MCF 10A (cell line): ENCODE data around the gene ICAM5. TPM values are rescaled to one million over a fixed set of nuclear protein-coding genes. Genes with fewer than 3 reads are reported as not detected.

Experiments
- BruUV-seq: library from RNA; stranded (reverse); fragments of 400-500 nt; replicated peaks from 2 replicates; lab custom pipeline; 2021; lab: Mats Ljungman, UMichigan
- CTCF ChIA-PET: fragments of 300-600 bp; sonication (Branson Sonifier 250); formaldehyde crosslinking; extraction: SDS; loops from one replicate; lab custom pipeline; 2021; ENCODE audit warnings: antibody characterized with exemption, inconsistent platforms; lab: Yijun Ruan, JAX
- POLR2A ChIA-PET: fragments of 300-600, 350-650 bp; sonication (Branson Sonifier 250); formaldehyde crosslinking; extraction: SDS; loops from one replicate; lab custom pipeline; 2020; ENCODE audit warnings: antibody characterized with exemption, inconsistent platforms; lab: Yijun Ruan, JAX
- DNase-seq: peaks from one replicate; pipeline ENCODE4 v3.0.0-alpha.2; 2018; ENCODE audit not compliant: unreplicated experiment
- H3K27ac Mint-ChIP-seq: one replicate; pipeline ENCODE4 v1.8.0; 2022; ENCODE audit warnings: mild to moderate bottlenecking, low read depth, mixed read lengths; ENCODE audit not compliant: unreplicated experiment
- H3K27me3 Mint-ChIP-seq: one replicate; pipeline ENCODE4 v1.8.0; 2022; ENCODE audit warnings: mixed read lengths; ENCODE audit not compliant: insufficient read depth, unreplicated experiment
- H3K36me3 Mint-ChIP-seq: one replicate; pipeline ENCODE4 v1.8.0; 2022; ENCODE audit warnings: mild to moderate bottlenecking, moderate library complexity, mixed read lengths; ENCODE audit not compliant: insufficient read depth, unreplicated experiment
- H3K4me1 Mint-ChIP-seq: one replicate; pipeline ENCODE4 v1.8.0; 2022; ENCODE audit warnings: mixed read lengths; ENCODE audit not compliant: insufficient read depth, unreplicated experiment
- H3K4me3 Mint-ChIP-seq: one replicate; pipeline ENCODE4 v1.8.0; 2022; ENCODE audit warnings: mild to moderate bottlenecking, moderate library complexity, mixed read lengths; ENCODE audit not compliant: unreplicated experiment
- H3K9me3 Mint-ChIP-seq: one replicate; pipeline ENCODE4 v1.8.0; 2022; ENCODE audit warnings: mixed read lengths; ENCODE audit not compliant: unreplicated experiment
- intact Hi-C: fragments of 100-400 bp; cut with micrococcal nuclease; formaldehyde crosslinking; loops from 2 replicates; pipeline ENCODE4 v1.14.1; 2022
- total RNA-seq: library from RNA; stranded (reverse); gene quantifications from 2 replicates; pipeline ENCODE4 v1.2.3, GENCODE V29; 2022
- TF ChIP-seq, protein P1 (sequence below): fragments of 200-600 bp; IDR thresholded peaks from one replicate; pipeline ENCODE4 v1.8.0; 2022; ENCODE audit warnings: antibody characterized with exemption, mild to moderate bottlenecking; ENCODE audit not compliant: unreplicated experiment

The ICAM5 gene
- total RNA-seq, 1 experiment from 2014 or later: 7.7 TPM

GRCh38 chr19:10270616-10271394 is 18.9 kb upstream of the ICAM5 start, which contains the start of gene ICAM1:
Gene ICAM1 (plus strand): TSS chr19:10271120. CDS start chr19:10271160, 40 bp downstream.
- H3K27ac Mint-ChIP-seq: no peak within 1 kb of the TSS
- ChIA-PET CTCF (interaction anchor here (0.5 to 6.3 kb wide), 24 partner anchors 9 to 350 kb away, joined by 3 to 103 read pairs (median 4); partner anchors contain the start of genes FDX2, MRPL4 and TYK2), POLR2A (interaction anchor here (0.7 to 3.5 kb wide), 10 partner anchors 11 to 135 kb away, joined by 3 to 33 read pairs (median 5); partner anchors contain the start of genes CDC37, ICAM4, MRPL4 and RAVER1)
- intact Hi-C loops: no loop called here
- H3K4me1 Mint-ChIP-seq: no peaks in the 10 kb centered on the region
- BruUV-seq: no TSS peak
- TF ChIP-seq, protein P1, sequence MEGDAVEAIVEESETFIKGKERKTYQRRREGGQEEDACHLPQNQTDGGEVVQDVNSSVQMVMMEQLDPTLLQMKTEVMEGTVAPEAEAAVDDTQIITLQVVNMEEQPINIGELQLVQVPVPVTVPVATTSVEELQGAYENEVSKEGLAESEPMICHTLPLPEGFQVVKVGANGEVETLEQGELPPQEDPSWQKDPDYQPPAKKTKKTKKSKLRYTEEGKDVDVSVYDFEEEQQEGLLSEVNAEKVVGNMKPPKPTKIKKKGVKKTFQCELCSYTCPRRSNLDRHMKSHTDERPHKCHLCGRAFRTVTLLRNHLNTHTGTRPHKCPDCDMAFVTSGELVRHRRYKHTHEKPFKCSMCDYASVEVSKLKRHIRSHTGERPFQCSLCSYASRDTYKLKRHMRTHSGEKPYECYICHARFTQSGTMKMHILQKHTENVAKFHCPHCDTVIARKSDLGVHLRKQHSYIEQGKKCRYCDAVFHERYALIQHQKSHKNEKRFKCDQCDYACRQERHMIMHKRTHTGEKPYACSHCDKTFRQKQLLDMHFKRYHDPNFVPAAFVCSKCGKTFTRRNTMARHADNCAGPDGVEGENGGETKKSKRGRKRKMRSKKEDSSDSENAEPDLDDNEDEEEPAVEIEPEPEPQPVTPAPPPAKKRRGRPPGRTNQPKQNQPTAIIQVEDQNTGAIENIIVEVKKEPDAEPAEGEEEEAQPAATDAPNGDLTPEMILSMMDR: no peak
- H3K9me3 Mint-ChIP-seq: no peaks in the 10 kb centered on the region
- peaks cover 11% of the 10 kb centered on the region for H3K36me3 Mint-ChIP-seq
- H3K27me3 Mint-ChIP-seq: no peaks in the 10 kb centered on the region
- peak; percentile 90 for DNase-seq
- peak within 1 kb of the TSS; percentile 68 for H3K4me3 Mint-ChIP-seq

- peaks cover 11% of the 10 kb centered on the region for H3K36me3 Mint-ChIP-seq
- no peaks in the 10 kb centered on the region for H3K4me1 Mint-ChIP-seq
- H3K9me3 Mint-ChIP-seq: no peaks in the 10 kb centered on the region
- no peaks in the 10 kb centered on the region for H3K27me3 Mint-ChIP-seq
- TF ChIP-seq, protein P1: no peak
- peak; percentile 52 for DNase-seq
- BruUV-seq: TSS peak; percentile 84
- intact Hi-C loops: no loop called here
- H3K27ac Mint-ChIP-seq: no peak overlapping the region
- POLR2A ChIA-PET: interaction anchor here (0.7 to 3.5 kb wide), 7 partner anchors 12 to 119 kb away, joined by 3 to 33 read pairs (median 5); partner anchors contain the start of genes ICAM4 and TYK2
- peak overlapping the region; percentile 68 for H3K4me3 Mint-ChIP-seq
- CTCF ChIA-PET: interaction anchor here (0.6 to 6.3 kb wide), 16 partner anchors 8 to 174 kb away, joined by 3 to 103 read pairs (median 4); partner anchors contain the start of genes FDX2 and MRPL4
Observed at GRCh38 chr19:10271543-10272086, 18.1 kb upstream of the ICAM5 start.

DNA sequence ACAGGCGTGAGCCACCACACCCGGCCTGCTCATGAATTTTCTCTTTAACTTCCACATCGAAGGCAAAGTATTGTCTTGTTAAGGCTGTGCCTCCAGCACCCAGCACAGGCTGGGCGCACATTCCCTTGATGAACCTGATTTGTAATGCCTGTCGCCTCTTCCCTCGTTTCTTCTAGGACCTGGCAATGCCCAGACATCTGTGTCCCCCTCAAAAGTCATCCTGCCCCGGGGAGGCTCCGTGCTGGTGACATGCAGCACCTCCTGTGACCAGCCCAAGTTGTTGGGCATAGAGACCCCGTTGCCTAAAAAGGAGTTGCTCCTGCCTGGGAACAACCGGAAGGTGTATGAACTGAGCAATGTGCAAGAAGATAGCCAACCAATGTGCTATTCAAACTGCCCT is 15.2 kb upstream of the ICAM5 start:
- POLR2A ChIA-PET: no interaction called here
- Mint-ChIP-seq H3K27me3 (no peaks in the 10 kb centered on the region), H3K27ac (no peak overlapping the region), H3K36me3 (peaks cover 25% of the 10 kb centered on the region), H3K4me1 (no peaks in the 10 kb centered on the region), H3K4me3 (no peak overlapping the region), H3K9me3 (no peaks in the 10 kb centered on the region)
- CTCF ChIA-PET: interaction anchor here (0.9 to 1.8 kb wide), 3 partner anchors 114 to 197 kb away, joined by 3 to 9 read pairs (median 4); no protein-coding TSS in a partner anchor
- intact Hi-C loops: no loop called here
- BruUV-seq: no TSS peak
- TF ChIP-seq, protein P1: no peak
- no peak for DNase-seq
